Testis (tissue), 2 donors: ENCODE results near the gene FBXO21.
"Not testable (repeated sequence)": the region's sequence is repeated elsewhere in the genome, so short reads cannot be mapped to it uniquely, and the experiment has no call there.

Experiments
- POLR2A ChIP-seq: fragments of 450-650 bp; IDR thresholded peaks from one replicate; pipeline ENCODE4 v1.6.1; 2017; ENCODE audit warnings: antibody characterized with exemption, mild to moderate bottlenecking, moderate library complexity
- TF ChIP-seq, protein P1 (sequence below), 3 experiments: fragments of 450-650 bp in 2 of 3; fragments of 200-600 bp in 1 of 3; sonication (generic) in 1 of 3; IDR thresholded peaks; one replicate each; pipeline ENCODE4 v1.5.1; 2016 to 2019; ENCODE audit warnings: antibody characterized with exemption in 3 of 3, mild to moderate bottlenecking in 2 of 3, moderate library complexity in 1 of 3

DNA sequence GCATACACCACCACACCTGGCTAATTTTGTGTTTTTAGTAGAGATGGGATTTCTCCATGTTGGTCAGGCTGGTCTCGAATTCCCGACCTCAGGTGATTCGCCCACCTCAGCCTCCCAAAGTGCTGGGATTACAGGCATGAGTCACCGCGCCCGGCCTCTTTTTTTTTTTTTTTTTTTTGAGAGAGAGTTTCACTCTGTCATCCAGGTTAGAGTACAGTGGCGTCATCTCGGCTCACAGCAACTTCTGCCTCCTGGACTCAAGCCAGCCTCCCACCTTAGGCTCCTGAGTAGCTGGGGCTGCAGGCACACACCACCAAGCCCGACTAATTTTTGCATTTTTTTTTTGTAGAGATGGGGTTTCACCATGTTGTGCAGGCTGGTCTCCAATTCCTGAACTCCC lies 4.8 kb upstream of the FBXO21 start:
- TF ChIP-seq, protein P1, sequence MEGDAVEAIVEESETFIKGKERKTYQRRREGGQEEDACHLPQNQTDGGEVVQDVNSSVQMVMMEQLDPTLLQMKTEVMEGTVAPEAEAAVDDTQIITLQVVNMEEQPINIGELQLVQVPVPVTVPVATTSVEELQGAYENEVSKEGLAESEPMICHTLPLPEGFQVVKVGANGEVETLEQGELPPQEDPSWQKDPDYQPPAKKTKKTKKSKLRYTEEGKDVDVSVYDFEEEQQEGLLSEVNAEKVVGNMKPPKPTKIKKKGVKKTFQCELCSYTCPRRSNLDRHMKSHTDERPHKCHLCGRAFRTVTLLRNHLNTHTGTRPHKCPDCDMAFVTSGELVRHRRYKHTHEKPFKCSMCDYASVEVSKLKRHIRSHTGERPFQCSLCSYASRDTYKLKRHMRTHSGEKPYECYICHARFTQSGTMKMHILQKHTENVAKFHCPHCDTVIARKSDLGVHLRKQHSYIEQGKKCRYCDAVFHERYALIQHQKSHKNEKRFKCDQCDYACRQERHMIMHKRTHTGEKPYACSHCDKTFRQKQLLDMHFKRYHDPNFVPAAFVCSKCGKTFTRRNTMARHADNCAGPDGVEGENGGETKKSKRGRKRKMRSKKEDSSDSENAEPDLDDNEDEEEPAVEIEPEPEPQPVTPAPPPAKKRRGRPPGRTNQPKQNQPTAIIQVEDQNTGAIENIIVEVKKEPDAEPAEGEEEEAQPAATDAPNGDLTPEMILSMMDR (IDR thresholded peaks at IDR 0.05), result not testable (repeated sequence)
- TF ChIP-seq POLR2A, result not testable (repeated sequence)
